Left hindlimb (tissue), 1 donor: Measurements from ENCODE around the gene TMEM239.
"Not testable (repeated sequence)": the region's sequence is repeated elsewhere in the genome, so short reads cannot be mapped to it uniquely, and the experiment has no call there.

Experiments used
- DNase-seq: peaks from one replicate; pipeline ENCODE4 v3.0.0-alpha.2; 2018

Gene TMEM239

DNA sequence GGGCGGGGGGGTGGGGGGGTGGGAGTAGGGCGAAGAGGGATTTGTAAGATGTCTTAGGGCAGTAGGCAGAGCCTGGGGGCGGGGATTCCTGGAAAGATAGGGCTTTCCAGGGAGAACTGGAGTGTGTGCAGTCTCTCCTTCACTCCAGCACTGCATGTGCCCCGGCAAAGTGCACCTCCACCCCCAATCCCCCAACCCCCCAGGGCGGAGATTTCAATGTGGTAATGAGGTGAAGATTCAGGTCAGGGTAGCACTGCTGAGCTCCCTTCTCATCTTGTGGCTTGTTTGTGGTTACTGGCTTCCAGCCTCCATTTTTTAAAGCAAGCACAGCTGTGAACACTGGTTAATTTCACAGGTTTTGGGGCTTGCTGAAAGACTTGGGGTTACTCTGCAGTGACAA, 5.9 kb downstream of the TMEM239 start:
- DNase-seq: no peak

DNA sequence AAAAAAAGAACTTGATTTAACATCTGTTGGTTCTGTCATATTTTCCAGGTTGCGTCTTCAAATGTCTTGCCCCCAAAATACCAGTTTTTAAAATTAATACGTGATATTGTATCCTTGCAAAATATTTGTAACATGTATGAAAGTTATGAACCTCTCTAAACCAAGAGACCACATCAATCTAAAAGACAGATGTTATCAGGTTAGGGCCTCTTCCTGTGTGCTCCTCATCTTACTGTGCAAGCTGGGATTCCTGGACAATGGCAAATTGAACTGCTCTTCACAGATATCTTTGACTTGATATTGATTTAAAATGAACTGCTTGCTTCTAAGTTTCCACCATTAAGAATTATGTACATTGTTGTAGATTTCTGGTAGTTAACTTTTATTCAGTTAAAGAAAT, 9.6 kb downstream of the TMEM239 start:
- DNase-seq: no peak

DNA sequence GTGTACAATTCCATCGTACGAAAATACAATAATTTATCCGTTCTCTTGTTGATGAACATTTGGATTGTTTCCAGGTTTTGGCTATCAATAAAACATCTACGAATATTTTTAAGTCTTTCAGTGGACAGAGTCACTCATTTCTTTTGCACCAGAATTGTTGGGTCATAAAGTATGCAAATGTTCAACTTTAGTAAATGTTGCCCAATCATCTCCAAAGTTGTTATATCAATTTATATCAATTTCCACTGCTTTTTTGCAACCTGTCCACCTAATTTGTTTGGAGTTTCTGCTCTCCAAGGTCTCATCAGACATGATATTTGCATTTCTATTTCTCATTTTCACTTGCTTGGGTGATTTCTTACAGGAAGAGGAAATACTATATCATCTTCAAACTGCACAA, 10.5 kb downstream of the TMEM239 start:
- no peak for DNase-seq

DNA sequence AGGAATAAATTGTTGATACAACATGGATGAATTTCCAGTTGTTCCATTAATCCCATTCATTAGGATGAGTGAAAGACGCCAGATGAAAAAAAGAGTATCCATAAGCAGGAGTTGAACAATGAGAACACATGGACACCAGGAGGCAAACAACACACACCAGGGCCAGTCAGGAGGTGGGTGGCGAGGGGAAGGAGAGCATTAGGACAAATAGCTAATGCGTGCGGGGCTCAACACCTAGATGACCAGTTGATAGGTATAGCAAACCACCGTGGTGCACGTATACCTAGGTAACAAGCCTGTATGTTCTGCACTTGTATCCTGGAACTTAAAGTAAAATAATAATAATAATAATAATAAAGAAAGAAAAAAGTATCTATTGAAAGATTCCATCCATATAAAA, 13.2 kb downstream of the TMEM239 start:
- no peak for DNase-seq

DNA sequence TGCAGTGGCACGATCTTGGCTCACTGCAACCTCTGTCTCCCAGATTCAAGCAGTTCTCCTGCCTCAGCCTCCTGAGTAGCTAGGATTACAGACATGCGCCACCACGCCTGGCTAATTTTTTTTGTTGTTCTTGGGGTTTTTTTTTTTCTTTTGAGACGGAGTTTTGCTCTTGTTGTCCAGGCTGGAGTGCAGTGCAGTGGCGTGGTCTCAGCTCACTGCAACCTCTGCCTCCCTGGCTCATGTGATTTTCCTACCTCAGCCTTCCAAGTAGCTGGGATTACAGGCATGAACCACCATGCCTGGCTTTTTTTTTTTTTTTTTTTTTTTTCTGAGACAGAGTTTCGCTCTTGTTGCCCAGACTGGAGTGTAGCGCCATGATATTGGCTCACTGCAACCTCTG, 15.0 kb downstream of the TMEM239 start:
- not testable (repeated sequence) for DNase-seq

DNA sequence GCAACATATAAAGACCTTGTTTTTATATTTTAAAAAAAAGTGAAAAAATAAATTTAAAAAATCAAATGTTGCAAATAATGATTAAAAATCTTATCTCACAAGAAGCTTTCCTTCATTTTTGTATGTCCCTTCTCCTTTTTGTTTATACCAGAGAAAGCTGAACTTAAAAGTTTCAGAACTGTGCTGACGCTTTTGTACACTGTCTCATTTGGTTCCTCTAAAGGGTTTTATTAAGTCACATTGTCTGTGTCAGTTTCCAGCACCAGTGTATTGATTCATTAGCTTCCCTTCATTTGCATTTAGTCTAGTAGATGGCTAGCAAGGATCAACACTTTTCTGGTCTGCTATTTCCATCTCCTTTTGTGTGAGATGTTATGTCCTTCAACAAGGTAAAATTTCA, 17.6 kb downstream of the TMEM239 start:
- no peak for DNase-seq

DNA sequence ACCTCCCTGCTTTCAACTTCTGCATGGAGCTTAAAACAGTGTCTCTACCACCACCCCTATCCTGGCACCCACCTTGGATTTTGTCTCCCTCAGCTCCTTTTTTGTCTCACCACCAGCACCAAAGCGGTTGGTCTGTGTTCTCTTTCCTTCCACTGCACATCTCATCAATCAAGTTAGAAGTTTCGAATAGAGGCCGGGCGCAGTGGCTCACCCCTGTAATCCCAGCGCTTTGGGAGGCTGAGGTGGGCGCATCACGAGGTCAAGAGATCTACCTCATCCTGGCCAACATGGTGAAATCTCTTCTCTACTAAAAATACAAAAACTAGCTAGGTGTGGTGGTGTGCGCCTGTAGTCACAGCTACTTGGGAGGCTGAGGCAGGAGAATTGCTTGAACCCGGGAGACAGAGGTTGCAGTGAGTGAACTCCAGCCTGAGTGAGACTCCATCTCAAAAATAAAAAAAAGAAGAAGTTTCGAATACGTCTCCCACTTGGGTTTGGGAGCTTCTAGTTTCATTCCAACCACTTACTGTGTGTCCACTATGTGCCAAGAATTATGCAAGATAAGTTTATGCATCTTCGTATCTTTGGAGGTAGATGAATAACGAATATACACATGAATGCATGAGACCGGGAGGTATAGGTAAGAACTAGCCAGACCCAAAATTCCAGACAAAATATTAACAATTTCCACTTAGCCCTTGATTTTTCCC, 18.4 kb downstream of the TMEM239 start:
- no peak for DNase-seq

DNA sequence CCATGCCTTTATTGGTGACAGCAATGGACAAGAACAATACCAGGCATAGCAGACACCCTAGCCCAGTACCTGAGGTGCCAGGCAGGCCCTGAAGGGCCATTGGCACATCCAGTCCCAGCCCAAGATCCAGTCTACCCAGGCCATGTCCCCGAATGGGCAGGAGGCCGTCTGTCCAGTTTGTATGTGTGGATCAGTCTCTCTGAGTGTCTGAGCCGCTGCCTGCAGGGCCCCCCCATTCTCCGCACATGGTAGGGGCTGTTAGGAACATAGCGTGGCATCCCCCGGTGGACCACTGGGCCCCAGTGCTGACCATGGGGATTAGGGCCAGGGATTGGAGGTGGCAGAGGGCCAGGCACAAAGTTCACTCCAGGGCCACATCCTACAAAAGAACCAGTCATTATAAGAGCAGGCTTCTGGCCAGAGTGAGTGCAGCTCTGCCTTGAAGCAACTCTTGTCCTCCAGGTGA, 19.2 kb downstream of the TMEM239 start:
- DNase-seq: no peak

DNA sequence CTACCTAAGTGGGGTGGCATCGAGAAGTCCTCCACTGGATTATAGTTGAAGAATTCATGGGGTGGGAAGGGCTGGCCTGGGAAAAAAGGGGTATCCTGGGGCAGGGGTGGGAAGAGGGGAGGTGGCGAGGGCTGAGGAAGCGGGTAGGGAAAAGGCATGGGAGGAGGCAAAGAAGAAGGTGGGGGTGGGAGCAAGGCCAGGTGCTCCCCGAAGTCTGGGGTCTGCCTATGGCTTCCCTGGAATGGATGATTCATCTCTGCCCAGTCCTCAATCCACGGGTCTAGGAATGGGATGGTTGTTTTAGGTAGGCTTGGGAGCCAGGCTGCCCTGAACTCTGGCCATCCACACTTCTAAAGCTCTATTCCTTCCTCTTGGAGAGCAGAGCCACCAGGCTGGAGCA, 19.9 kb downstream of the TMEM239 start:
- no peak for DNase-seq

DNA sequence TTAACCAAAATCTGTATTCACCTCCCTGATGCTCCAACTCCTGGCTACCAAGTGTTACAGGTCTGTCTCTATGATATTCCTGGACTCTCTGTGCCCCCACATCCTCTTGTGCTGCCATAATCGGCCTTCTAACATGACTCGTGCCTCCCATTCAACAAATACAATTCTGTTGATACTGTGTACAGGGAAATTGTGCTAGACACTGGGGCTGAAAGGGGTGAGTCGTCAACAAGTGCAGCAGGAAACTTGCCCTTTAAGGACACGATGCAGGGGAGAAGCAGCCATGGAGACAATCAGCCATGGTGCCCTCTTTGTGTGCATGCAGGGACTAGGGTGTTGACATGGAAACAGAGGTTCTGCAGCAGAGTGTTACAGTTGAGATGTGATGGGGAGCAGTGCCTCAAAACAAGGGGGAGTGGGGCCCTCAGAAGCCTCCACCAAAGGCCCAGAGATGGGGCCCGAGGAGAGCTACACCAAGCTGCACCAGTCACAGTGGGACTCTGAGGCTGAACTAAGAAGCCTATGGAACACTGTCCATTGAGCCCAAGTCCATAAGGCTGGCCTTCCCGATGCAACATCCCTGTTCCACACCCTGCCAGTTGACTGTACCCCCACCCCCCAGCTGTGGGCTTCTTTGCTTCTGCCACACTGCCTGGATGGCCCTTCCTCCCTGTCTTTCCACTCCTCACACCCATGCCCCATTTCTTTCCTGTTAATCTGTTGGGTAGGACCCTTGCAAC, 21.2 kb downstream of the TMEM239 start:
- no peak for DNase-seq

DNA sequence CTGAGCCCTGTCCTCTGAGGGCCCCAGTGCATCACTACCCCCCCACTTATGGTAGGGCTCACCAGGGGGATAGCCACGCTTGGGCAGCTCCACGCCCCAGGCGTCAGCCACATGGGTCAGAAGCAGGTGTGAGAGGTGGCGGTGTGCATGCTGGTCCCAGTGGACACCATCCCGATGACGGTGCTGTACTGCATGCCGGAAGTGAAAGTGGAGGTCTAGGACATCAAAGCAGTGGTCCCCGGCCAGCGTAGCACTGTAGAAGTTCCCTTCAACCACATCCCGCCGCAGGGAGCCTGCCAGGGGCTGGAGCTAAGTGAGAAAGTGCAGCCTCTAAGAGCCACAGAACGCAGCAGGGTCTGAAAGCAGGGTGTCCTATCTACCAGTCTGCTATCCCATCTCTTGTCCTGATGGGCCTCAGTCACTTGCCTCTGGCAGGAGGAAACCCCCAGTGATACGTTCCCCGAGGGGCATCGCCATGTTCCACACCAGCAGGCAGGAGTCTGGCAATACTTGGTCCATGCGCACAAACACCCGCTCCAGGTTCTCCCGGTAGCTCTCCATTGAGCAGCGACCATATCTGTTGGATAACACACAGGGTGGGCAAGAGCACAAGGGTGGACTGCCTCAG, 22.1 kb downstream of the TMEM239 start:
- DNase-seq: no peak

DNA sequence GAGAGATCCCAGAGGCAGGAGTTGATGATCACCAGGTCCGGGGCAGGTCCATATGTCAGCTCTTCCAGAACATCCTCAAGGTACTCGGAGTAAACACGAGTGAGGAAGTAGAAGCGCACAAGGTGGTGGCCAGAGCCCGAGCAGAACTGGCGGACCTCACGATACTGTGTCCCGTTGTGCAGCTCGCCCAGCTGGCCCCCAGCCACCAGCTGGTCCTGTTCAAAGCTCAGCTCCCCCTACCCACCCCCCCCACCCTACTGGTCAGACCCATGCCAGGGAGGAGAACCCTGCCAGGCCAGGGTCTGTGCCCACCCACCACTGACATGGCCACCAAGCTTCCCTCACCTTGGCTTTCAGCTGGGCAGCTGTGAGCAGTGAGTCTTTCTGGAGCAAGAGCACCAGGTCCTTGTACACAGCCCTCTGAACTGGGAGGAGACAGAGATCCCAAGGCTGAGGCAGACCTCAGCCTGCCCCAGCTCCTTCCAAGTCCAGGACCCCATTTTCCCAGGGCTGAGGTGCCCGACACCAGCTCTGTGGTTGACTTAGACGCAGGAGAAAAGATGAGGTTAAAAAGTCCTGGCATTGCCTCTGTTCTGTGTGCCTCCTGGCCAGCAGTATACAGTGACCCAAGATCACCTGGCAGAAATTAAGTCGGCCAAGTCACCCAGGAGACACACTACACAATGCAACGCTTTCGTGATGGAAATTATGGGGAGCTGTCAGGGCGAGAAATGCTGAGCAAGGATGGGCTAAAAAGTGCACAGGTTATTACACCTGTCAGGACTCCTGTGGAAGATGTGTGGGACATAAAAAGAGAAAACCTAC, 22.9 kb downstream of the TMEM239 start:
- DNase-seq: no peak

DNA sequence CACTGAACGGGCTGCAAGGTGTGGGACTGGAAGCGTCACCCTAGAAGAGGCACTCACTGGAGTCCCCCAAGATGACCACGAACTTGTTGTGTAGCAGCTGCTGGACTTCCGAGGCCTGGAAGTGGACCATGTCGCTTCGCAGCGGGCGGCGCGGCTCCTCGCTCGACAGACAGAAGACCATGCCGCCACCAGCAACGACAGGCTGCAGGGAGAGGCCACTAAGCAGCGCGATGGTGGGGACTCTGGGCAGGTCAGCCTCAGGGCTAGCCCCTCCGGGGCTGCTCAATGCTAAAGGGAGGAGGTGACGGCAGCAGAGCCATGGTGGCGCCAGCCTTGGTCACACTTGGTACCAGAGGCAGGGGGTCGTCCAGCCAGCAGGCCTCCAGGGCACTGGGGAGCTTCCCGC, 23.6 kb downstream of the TMEM239 start:
- no peak for DNase-seq

DNA sequence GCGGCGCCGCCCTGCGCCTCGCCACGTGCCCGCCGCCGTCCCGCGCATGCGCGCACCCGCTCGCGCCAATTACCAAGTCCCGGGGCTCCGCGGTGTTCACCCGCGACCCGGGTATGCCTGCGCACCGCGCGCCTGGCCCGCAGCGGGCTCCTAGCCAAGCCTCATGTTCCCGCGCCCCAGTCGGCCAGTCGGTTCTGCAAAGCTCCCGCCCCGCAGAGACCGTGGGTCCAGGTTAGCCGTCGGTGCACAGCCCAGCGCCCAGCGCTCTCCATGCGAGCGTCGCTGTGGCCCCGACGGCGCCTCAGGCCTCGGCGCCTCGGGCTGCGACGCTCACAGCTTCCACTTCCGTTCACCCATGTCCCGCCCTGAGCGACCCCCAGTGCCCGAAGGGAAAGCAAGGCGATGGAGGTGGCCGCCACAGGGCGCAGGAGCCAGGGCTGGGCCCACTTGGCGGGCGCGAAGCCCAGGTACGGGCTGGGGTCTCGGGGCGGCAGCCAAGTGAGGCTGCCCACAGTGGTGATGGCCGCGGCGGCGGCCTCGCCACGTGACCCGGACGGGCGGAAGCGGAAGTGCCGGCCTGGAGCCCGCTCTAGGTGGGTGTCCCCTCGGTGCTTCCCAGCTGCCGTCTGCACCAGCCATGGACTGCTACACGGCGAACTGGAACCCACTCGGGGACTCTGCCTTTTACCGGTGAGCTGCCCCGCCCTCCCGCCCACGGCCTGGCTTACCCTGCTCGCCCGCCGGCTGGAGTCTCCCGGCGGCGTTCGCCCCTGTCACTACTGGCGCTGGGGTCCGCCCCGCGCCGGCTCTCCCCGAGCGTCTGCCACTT, 24.2 kb downstream of the TMEM239 start, which contains the start of the genes PCED1A and VPS16:
TSS of gene PCED1A (minus strand) at position 518 of the 829 bp plus-strand sequence. CDS start 743 bp downstream, outside the sequence.
TSS of gene VPS16 (plus strand) at position 608 of the 829 bp plus-strand sequence. CDS start at position 638, 30 bp downstream.
- peak; percentile 93 for DNase-seq

DNA sequence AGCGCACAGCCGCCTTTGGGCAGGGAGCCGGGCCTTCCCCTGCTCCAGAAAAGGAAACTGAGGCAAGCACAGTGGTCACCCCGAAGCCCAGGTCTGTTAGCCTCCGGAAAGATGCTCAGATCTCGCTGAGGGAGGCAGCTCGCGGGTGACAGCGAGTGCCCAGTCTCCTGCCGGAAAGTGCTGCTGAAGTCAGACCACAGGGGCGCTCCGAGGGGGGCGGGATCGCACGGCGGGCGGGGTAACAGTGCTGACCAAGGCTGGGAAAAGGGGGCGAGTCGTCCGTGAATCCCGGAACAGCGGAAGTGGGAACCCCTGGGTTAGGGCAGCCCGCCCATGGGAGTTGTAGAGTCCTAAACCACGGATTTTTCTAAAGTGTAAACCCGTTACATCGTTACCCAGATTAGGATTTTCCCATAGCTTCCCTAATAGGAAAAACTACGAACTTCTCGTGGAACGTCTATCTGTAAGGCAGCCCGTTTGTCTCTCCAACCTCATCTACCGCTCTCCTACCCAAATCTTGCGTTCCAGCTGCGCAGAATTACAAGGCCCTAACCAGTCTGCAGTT, 24.9 kb downstream of the TMEM239 start:
- peak; percentile 87 for DNase-seq

DNA sequence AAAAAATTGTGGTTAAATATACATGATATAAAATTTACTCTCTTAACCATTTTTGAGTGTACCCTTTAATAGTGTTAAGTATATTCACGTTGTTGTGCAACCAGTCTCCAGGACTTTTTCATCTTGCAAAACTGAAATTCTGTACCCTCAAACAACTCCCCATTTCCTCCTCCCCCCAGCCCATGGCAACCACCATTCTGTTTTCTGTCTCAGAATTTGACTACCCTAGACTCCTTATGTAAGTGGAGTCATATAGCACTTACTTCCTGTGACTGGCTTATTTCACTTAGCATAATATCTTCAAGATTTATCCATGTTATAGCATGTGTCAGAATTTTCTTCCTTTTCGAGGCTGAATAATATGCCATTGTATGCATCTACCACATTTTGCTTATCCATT, 29.4 kb downstream of the TMEM239 start:
- DNase-seq: no peak

DNA sequence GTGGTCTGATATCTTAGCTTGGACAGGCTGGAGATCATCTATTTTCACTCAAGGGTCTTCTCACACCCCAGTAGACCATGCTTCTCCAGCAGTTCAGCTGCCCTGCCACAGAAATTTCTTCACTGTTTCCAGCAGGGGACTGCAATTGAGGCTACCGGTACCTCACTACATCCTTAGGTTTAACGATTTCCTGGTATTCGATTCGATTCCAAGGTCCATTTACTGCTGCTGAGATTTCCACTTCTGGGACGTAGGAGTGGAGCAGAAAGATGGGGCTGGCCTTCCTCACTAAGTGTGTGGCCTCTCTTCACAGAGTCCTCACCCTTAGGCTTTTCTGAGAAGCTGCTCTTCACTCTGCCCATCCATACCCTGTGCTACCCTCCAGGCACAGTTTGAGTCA, 30.5 kb downstream of the TMEM239 start:
- DNase-seq: no peak

DNA sequence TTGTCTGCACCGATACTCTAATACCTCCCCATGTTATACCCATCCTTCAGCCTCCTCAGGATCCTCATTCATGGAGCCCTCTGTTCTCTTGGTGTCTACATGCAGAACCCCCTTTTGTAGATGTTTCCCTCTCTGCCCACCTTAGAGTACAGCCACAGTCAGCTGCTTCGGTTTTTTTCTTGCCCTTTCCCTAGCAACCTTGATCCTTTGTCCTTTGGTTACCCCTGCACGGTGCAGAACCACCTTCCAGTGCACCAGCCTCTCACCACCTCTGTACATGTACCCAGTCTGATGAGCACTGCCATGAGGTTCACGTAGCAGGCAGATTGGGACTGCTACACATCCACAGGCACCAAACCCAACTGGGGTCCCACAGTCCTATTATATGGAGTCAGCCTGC, 31.6 kb downstream of the TMEM239 start:
- no peak for DNase-seq

DNA sequence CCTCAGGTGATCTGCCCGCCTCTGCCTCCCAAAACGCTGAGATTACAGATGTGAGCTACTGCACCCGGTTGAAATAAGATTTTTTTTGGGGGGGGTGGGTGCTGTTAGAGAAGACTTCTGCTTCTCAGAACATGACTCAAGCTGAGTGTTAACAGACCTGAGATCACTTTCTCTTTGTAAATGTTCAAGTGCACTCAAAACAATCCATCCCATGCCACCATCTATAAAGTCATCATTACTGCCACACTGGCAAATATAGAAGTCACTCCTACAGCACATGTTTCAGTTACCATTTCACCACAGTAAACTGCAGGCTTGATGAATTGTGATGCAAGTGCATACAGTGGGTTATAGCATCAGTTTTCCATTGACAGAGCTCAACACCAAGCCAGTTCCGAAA, 33.4 kb downstream of the TMEM239 start:
- DNase-seq: no peak

DNA sequence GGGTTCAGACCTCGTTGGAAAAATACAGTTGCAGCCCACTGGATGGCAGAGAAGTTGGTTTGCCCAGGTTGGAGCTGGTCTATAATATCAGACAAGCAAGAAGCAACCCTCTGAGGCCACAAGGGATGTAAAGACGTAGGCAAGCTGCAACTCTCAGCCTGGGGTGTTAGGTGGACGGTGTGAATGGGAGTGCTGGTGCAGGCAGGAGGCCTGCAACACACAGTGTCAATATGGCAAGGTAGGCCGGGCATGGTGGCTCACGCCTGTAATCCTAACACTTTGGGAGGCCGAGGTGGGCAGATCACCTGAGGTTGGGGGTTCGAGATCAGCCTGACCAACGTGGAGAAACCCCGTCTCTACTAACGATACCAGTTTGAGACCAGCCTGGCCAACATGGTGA, 34.9 kb downstream of the TMEM239 start:
- no peak for DNase-seq

DNA sequence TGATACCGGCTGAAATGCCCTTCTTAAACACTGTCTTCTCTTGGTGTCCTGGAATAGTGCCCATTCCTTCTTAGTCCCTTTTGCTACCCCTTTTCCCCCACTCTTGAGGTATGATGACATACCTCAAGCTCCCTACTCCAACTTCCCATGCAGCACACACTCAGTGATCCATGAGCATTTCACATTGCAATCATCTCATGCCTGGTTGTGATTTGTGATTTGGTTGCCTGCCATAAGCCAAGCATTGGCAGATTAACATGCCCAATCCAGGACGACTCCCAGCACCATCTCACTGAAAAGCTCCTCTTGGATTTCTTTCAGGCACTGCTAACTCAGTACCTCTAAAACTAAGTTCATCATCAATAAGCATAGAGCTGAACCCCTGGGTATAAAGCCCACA, 42.4 kb downstream of the TMEM239 start:
- no peak for DNase-seq
